Immature natural killer cell (primary cell): ENCODE data around the gene UCK1. TPM values are rescaled to one million over a fixed set of nuclear protein-coding genes. Genes with fewer than 3 reads are reported as not detected.
A peak's percentile ranks its signal among the peaks of the same experiment; 100 is the strongest.

Experiments
- DNase-seq, 3 donors: peaks; one replicate each; pipeline ENCODE4 v3.0.0; 2022; ENCODE audit warnings: mixed read lengths in 1 of 3
- H3K27ac Mint-ChIP-seq, 6 donors: one replicate each; pipeline ENCODE4 v1.8.0; 2020; ENCODE audit warnings: mixed read lengths in 6 of 6, mild to moderate bottlenecking in 5 of 6, inconsistent platforms in 4 of 6, moderate library complexity in 3 of 6
- H3K27me3 Mint-ChIP-seq, 3 donors: one replicate each; pipeline ENCODE4 v1.8.0; 2020 to 2021; ENCODE audit warnings: low read depth in 3 of 3, mild to moderate bottlenecking in 3 of 3, mixed read lengths in 3 of 3, moderate library complexity in 3 of 3, inconsistent platforms in 1 of 3
- H3K36me3 Mint-ChIP-seq, 3 donors: one replicate each; pipeline ENCODE4 v1.8.0; 2020; ENCODE audit warnings: mixed read lengths in 3 of 3, inconsistent platforms in 2 of 3, mild to moderate bottlenecking in 2 of 3
- H3K4me1 Mint-ChIP-seq, 2 donors: one replicate each; pipeline ENCODE4 v1.8.0; 2020; ENCODE audit warnings: inconsistent platforms in 2 of 2, mild to moderate bottlenecking in 2 of 2, mixed read lengths in 2 of 2, moderate library complexity in 1 of 2
- H3K4me3 Mint-ChIP-seq, 5 donors: one replicate each; pipeline ENCODE4 v1.8.0; 2020; ENCODE audit warnings: mild to moderate bottlenecking in 5 of 5, mixed read lengths in 5 of 5, inconsistent platforms in 3 of 5, moderate library complexity in 3 of 5
- H3K9me3 Mint-ChIP-seq, 6 donors: one replicate each; pipeline ENCODE4 v1.8.0; 2020; ENCODE audit warnings: mild to moderate bottlenecking in 6 of 6, mixed read lengths in 6 of 6, inconsistent platforms in 4 of 6, moderate library complexity in 3 of 6
- polyA plus RNA-seq, 3 donors: library from polyadenylated mRNA; unstranded; fragments of 300-500 nt; fragmentation: Illumina TruSeq; gene quantifications; one replicate each; pipeline ENCODE4 v1.2.3, GENCODE V29; 2021

Gene UCK1
- polyA plus RNA-seq, 3 donors from 2014 or later, result 27.3 to 34.7 (median 33.7) TPM

- DNase-seq, result no peak
- Mint-ChIP-seq H3K4me3 (no peak overlapping the region), H3K4me1 (peaks cover 0 to 4% of the 10 kb centered on the region in 2 donors), H3K36me3 (peaks cover 6 to 42% (median 12%) of the 10 kb centered on the region in 3 donors), H3K27ac (peak overlapping the region in 2 of 6 donors; percentile 25 to 30), H3K9me3 (no peaks in the 10 kb centered on the region), H3K27me3 (peaks cover 9 to 16% (median 10%) of the 10 kb centered on the region in 3 donors)
These were observed 52.2 kb downstream of the UCK1 start for GRCh38 chr9:131478911-131479310.

- Mint-ChIP-seq H3K36me3 (peaks cover 8 to 46% (median 12%) of the 10 kb centered on the region in 3 donors), H3K9me3 (no peaks in the 10 kb centered on the region), H3K27me3 (peaks cover 9 to 15% (median 10%) of the 10 kb centered on the region in 3 donors), H3K4me1 (peaks cover 0 to 4% of the 10 kb centered on the region in 2 donors), H3K27ac (peak overlapping the region in 2 of 6 donors; percentile 45 to 71), H3K4me3 (no peak overlapping the region)
- DNase-seq, result peak; percentile 35 to 47 (median 42)
These were observed 52.6 kb downstream of the UCK1 start for GRCh38 chr9:131478421-131478868.

GRCh38 chr9:131477816-131478419 lies 53.1 kb downstream of the UCK1 start:
- Mint-ChIP-seq H3K4me1 (peaks cover 2 to 4% of the 10 kb centered on the region in 2 donors), H3K27me3 (peaks cover 9 to 15% (median 10%) of the 10 kb centered on the region in 3 donors), H3K4me3 (no peak overlapping the region), H3K9me3 (no peaks in the 10 kb centered on the region), H3K36me3 (peaks cover 11 to 49% (median 15%) of the 10 kb centered on the region in 3 donors), H3K27ac (peak overlapping the region in 2 of 6 donors; percentile 45 to 71)
- no peak for DNase-seq

- Mint-ChIP-seq H3K4me3 (no peak overlapping the region), H3K27me3 (peaks cover 9 to 14% (median 10%) of the 10 kb centered on the region in 3 donors), H3K36me3 (peaks cover 14 to 49% (median 15%) of the 10 kb centered on the region in 3 donors), H3K4me1 (peaks cover 4% of the 10 kb centered on the region in 2 donors), H3K9me3 (no peaks in the 10 kb centered on the region), H3K27ac (no peak overlapping the region)
- no peak for DNase-seq
These were observed 53.7 kb downstream of the UCK1 start for GRCh38 chr9:131477367-131477766.

- H3K4me3 Mint-ChIP-seq, result no peak overlapping the region
- H3K9me3 Mint-ChIP-seq, result no peaks in the 10 kb centered on the region
- H3K4me1 Mint-ChIP-seq, result peaks cover 2 to 4% of the 10 kb centered on the region in 2 donors
- DNase-seq, result no peak
- peaks cover 11 to 46% (median 12%) of the 10 kb centered on the region in 3 donors for H3K36me3 Mint-ChIP-seq
- peaks cover 6 to 9% (median 9%) of the 10 kb centered on the region in 3 donors for H3K27me3 Mint-ChIP-seq
- H3K27ac Mint-ChIP-seq, result no peak overlapping the region
These were observed 54.2 kb downstream of the UCK1 start for GRCh38 chr9:131476777-131477345.

- Mint-ChIP-seq H3K27ac (no peak overlapping the region), H3K9me3 (no peaks in the 10 kb centered on the region), H3K4me3 (no peak overlapping the region), H3K36me3 (peaks cover 10 to 49% (median 14%) of the 10 kb centered on the region in 3 donors), H3K27me3 (peaks cover 6 to 9% (median 9%) of the 10 kb centered on the region in 3 donors), H3K4me1 (peaks cover 2 to 5% of the 10 kb centered on the region in 2 donors)
- DNase-seq, result no peak
These were observed 54.9 kb downstream of the UCK1 start for GRCh38 chr9:131475956-131476776.

- Mint-ChIP-seq H3K4me3 (no peak overlapping the region), H3K4me1 (peaks cover 5 to 11% of the 10 kb centered on the region in 2 donors), H3K36me3 (peaks cover 10 to 56% (median 18%) of the 10 kb centered on the region in 3 donors), H3K27me3 (peaks cover 6 to 9% (median 9%) of the 10 kb centered on the region in 3 donors), H3K27ac (peak overlapping the region in 2 of 6 donors; percentile 33 to 49), H3K9me3 (no peaks in the 10 kb centered on the region)
- no peak for DNase-seq
These were observed 55.7 kb downstream of the UCK1 start for GRCh38 chr9:131475111-131475955.

- Mint-ChIP-seq H3K4me3 (no peak overlapping the region), H3K36me3 (peaks cover 15 to 59% (median 23%) of the 10 kb centered on the region in 3 donors), H3K4me1 (peaks cover 8 to 16% of the 10 kb centered on the region in 2 donors), H3K9me3 (no peaks in the 10 kb centered on the region), H3K27me3 (peaks cover 6 to 12% (median 9%) of the 10 kb centered on the region in 3 donors), H3K27ac (peak overlapping the region in 2 of 6 donors; percentile 33 to 49)
- DNase-seq, result no peak
These were observed 56.4 kb downstream of the UCK1 start for GRCh38 chr9:131474711-131475110.

GRCh38 chr9:131473891-131474290 lies 57.2 kb downstream of the UCK1 start:
- H3K27me3 Mint-ChIP-seq, result peaks cover 6 to 12% (median 9%) of the 10 kb centered on the region in 3 donors
- no peak overlapping the region for H3K27ac Mint-ChIP-seq
- H3K36me3 Mint-ChIP-seq, result peaks cover 16 to 52% (median 23%) of the 10 kb centered on the region in 3 donors
- no peak overlapping the region for H3K4me3 Mint-ChIP-seq
- no peaks in the 10 kb centered on the region for H3K9me3 Mint-ChIP-seq
- DNase-seq, result no peak
- H3K4me1 Mint-ChIP-seq, result peaks cover 7 to 16% of the 10 kb centered on the region in 2 donors

Other genes with a start within 250 kb of the UCK1 start
- 1 to 10 TPM in 2 of 3 donors, under 1 TPM in 1; 0.44 to 1.4 (median 1.2) TPM for gene PLPP7, start 241.5 kb downstream of the UCK1 start, polyA plus RNA-seq
- 10 to 100 TPM in 1 of 3 donors, 1 to 10 TPM in 2; 2.0 to 48.1 (median 9.6) TPM for gene PRRC2B, start 137.2 kb downstream of the UCK1 start, polyA plus RNA-seq
- gene POMT1, start 28.3 kb downstream of the UCK1 start, polyA plus RNA-seq, result 10 to 100 TPM in 1 of 3 donors, 1 to 10 TPM in 2; 4.8 to 10.4 (median 8.0) TPM
- not detected for gene PRRT1B, start 14.3 kb upstream of the UCK1 start, polyA plus RNA-seq
- gene RAPGEF1, start 208.8 kb upstream of the UCK1 start, polyA plus RNA-seq, result 10 to 100 TPM in 1 of 3 donors, 1 to 10 TPM in 2; 1.2 to 15.8 (median 7.4) TPM